ENCODE data around the gene OGT. TPM values are rescaled to one million over a fixed set of nuclear protein-coding genes. Genes with fewer than 3 reads are reported as not detected.

Gene OGT
- polyA plus RNA-seq, 3 donors: 11.7 to 310 (median 14.0) TPM

DNA sequence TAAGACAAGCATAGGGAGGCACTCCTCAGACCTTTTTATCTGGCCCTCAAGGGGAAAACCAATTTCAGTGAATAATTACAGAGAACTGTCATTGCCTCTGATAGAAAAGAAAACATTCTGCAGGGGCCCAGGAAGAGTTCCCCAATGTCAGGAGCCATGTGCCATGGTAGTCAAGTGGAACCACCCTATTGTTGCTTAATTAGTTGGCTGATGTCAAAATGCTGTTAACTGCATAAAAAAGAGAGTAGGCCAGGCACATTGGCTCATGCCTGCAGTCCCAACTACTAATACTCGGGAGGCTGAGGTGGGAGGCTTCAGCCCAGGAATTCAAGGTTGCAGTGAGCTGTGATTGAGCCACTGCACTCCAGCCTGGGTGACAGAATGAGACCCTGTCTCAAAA lies 28.6 kb upstream of the OGT start:
- no peaks in the 10 kb centered on the region for H3K36me3 Mint-ChIP-seq

GRCh38 chrX:71509289-71509688 lies 23.6 kb upstream of the OGT start:
- Histone ChIP-seq H2AFZ (ENCODE audit: insufficient read depth, low read depth, low read length, poor library complexity, severe bottlenecking) (no peak overlapping the region), H3K27ac (ENCODE audit: low read depth in 1 of 2, low read length in 2 of 2) (no peak overlapping the region), H3K79me2 (ENCODE audit: insufficient read depth, low read length) (no peaks in the 10 kb centered on the region), H3K36me3 (replicated peaks in 1 of 2; ENCODE audit: control insufficient read depth in 1 of 2, insufficient read depth in 2 of 2, low read length in 2 of 2) (no peaks in the 10 kb centered on the region), H4K20me1 (ENCODE audit: insufficient read depth, low read length) (no peaks in the 10 kb centered on the region), H3K27me3 (ENCODE audit: control insufficient read depth in 2 of 2, insufficient read depth in 2 of 2, low read length in 2 of 2) (no peaks in the 10 kb centered on the region), H3K9me3 (replicated peaks in 1 of 2; ENCODE audit: control insufficient read depth in 1 of 2, insufficient read depth in 1 of 2, low read length in 2 of 2) (no peaks in the 10 kb centered on the region), H3K9ac (ENCODE audit: insufficient read depth, low read length, poor library complexity, severe bottlenecking) (no peak overlapping the region), H3K4me1 (ENCODE audit: control insufficient read depth in 1 of 2, insufficient read depth in 2 of 2, low read length in 2 of 2) (peaks cover 0 to 6% of the 10 kb centered on the region in 2 donors), H3K4me2 (replicated peaks; ENCODE audit: extremely low read depth, low read length, poor library complexity, severe bottlenecking) (no peak overlapping the region), H3K4me3 (replicated peaks in 1 of 3; ENCODE audit: low read depth in 2 of 3, low read length in 3 of 3) (no peak overlapping the region)
- Mint-ChIP-seq H3K4me1 (peaks cover 5% of the 10 kb centered on the region), H3K9me3 (peaks cover 0 to 11% (median 3%) of the 10 kb centered on the region in 7 donors), H3K36me3 (no peaks in the 10 kb centered on the region), H3K4me3 (no peak overlapping the region), H3K27me3 (ENCODE audit: low read depth in 3 of 3) (peaks cover 0 to 6% (median 0%) of the 10 kb centered on the region in 3 donors), H3K27ac (no peak overlapping the region)
- intact Hi-C loops (cut with micrococcal nuclease): no loop called here
- DNase-seq: no peak
- no CpG with 5 or more reads among the region's 1 CpG for WGBS (ENCODE audit: insufficient coverage)
- no peak for TF ChIP-seq CTCF (IDR thresholded peaks at IDR 0.05)

More for the DNA sequence above, 28.6 kb upstream of the OGT start:
- H4K20me1 ChIP-seq (ENCODE audit: insufficient read depth, low read length): no peaks in the 10 kb centered on the region
- Mint-ChIP-seq H3K4me1 (peaks cover 7% of the 10 kb centered on the region), H3K27ac (no peak overlapping the region), H3K9me3 (peaks cover 0 to 7% (median 4%) of the 10 kb centered on the region in 7 donors), H3K4me3 (no peak overlapping the region), H3K27me3 (ENCODE audit: low read depth in 3 of 3) (peaks cover 1 to 12% (median 4%) of the 10 kb centered on the region in 3 donors)
- no peak overlapping the region for H3K27ac ChIP-seq (ENCODE audit: low read depth in 1 of 2, low read length in 2 of 2)
- no peak overlapping the region for H2AFZ ChIP-seq (ENCODE audit: insufficient read depth, low read depth, low read length, poor library complexity, severe bottlenecking)
- H3K4me1 ChIP-seq (ENCODE audit: control insufficient read depth in 1 of 2, insufficient read depth in 2 of 2, low read length in 2 of 2): peaks cover 0 to 3% of the 10 kb centered on the region in 2 donors
- intact Hi-C loops (cut with micrococcal nuclease): no loop called here
- H3K4me3 ChIP-seq (replicated peaks in 1 of 3; ENCODE audit: low read depth in 2 of 3, low read length in 3 of 3): no peak overlapping the region
- no peak for TF ChIP-seq CTCF (IDR thresholded peaks at IDR 0.05)
- peak in 2 of 3 donors; percentile 2 for DNase-seq
- no peaks in the 10 kb centered on the region for H3K79me2 ChIP-seq (ENCODE audit: insufficient read depth, low read length)
- no peak overlapping the region for H3K9ac ChIP-seq (ENCODE audit: insufficient read depth, low read length, poor library complexity, severe bottlenecking)
- no peaks in the 10 kb centered on the region for H3K36me3 ChIP-seq (replicated peaks in 1 of 2; ENCODE audit: control insufficient read depth in 1 of 2, insufficient read depth in 2 of 2, low read length in 2 of 2)
- no peaks in the 10 kb centered on the region for H3K9me3 ChIP-seq (replicated peaks in 1 of 2; ENCODE audit: control insufficient read depth in 1 of 2, insufficient read depth in 1 of 2, low read length in 2 of 2)
- H3K4me2 ChIP-seq (replicated peaks; ENCODE audit: extremely low read depth, low read length, poor library complexity, severe bottlenecking): no peak overlapping the region
- no peaks in the 10 kb centered on the region for H3K27me3 ChIP-seq (ENCODE audit: control insufficient read depth in 2 of 2, insufficient read depth in 2 of 2, low read length in 2 of 2)
- no CpG with 5 or more reads among the region's 1 CpG for WGBS (ENCODE audit: insufficient coverage)
